PC-9 (cell line): ENCODE measurements around the gene CRYBA1. TPM values are rescaled to one million over a fixed set of nuclear protein-coding genes. Genes with fewer than 3 reads are reported as not detected.

Experiments used
- BruUV-seq: library from RNA; stranded (reverse); fragments of 400-500 nt; replicated peaks from 2 replicates; lab custom pipeline; 2021; lab: Mats Ljungman, UMichigan
- CTCF ChIA-PET: fragments of 300-600 bp; sonication (Branson Sonifier 250); formaldehyde crosslinking; loops from one replicate; lab custom pipeline; 2022; ENCODE audit warnings: antibody characterized with exemption; lab: Charles Lee
- POLR2A ChIA-PET: fragments of 300-600 bp; sonication (Branson Sonifier 250); formaldehyde crosslinking; loops from one replicate; lab custom pipeline; 2022; ENCODE audit warnings: antibody characterized with exemption; ENCODE audit not compliant: unreplicated experiment; lab: Charles Lee
- DNase-seq, 2 experiments: peaks; one replicate each; pipeline versions ENCODE4 v3.0.0 to v3.0.0-alpha.2; 2015 to 2022; ENCODE audit warnings: mixed read lengths in 1 of 2
- H2AFZ ChIP-seq: fragments of 200-600 bp; sonication (generic); 2 replicates; pipeline ENCODE4 v1.8.1; 2017; ENCODE audit warnings: antibody characterized with exemption
- H3F3A ChIP-seq: fragments of 200-600 bp; sonication (generic); 2 replicates; pipeline ENCODE4 v1.8.1; 2017; ENCODE audit warnings: antibody characterized with exemption, mild to moderate bottlenecking, low read depth; ENCODE audit not compliant: insufficient read depth
- H3K27ac ChIP-seq: fragments of 200-600 bp; sonication (generic); 2 replicates; pipeline ENCODE4 v1.6.1; 2016; ENCODE audit warnings: mixed run types
- H3K27me3 ChIP-seq: fragments of 200-600 bp; sonication (generic); 2 replicates; pipeline ENCODE4 v1.6.1; 2016; ENCODE audit warnings: low read depth, mixed run types; ENCODE audit not compliant: insufficient read depth
- H3K36me3 ChIP-seq: fragments of 200-600 bp; sonication (generic); 2 replicates; pipeline ENCODE4 v1.6.1; 2016; ENCODE audit warnings: low read depth, mixed run types
- H3K4me1 ChIP-seq: fragments of 200-600 bp; sonication (generic); replicated peaks from 2 replicates; pipeline ENCODE4 v1.6.1; 2016; ENCODE audit warnings: mixed run types; ENCODE audit not compliant: insufficient read depth
- H3K4me2 ChIP-seq: fragments of 200-600 bp; sonication (generic); 2 replicates; pipeline ENCODE4 v1.6.1; 2017; ENCODE audit warnings: mixed run types
- H3K4me3 ChIP-seq: fragments of 200-600 bp; sonication (generic); 2 replicates; pipeline ENCODE4 v1.6.1; 2016; ENCODE audit warnings: mixed run types
- H3K79me2 ChIP-seq: fragments of 200-600 bp; sonication (generic); 2 replicates; pipeline ENCODE4 v1.6.1; 2017; ENCODE audit warnings: low read depth, mixed run types
- H3K9me2 ChIP-seq: fragments of 200-600 bp; sonication (generic); 2 replicates; pipeline ENCODE4 v1.8.1; 2017; ENCODE audit warnings: mild to moderate bottlenecking; ENCODE audit not compliant: insufficient read depth
- H3K9me3 ChIP-seq: fragments of 200-600 bp; sonication (generic); 2 replicates; pipeline ENCODE4 v1.8.1; 2016; ENCODE audit warnings: low read depth; ENCODE audit not compliant: insufficient read depth
- H4K20me1 ChIP-seq: fragments of 200-600 bp; sonication (generic); 2 replicates; pipeline ENCODE4 v1.8.1; 2017; ENCODE audit not compliant: insufficient read depth
- CTCF ChIP-seq: fragments of 200-600 bp; sonication (generic); conservative IDR thresholded peaks from 2 replicates; pipeline ENCODE4 v1.6.1; 2017; ENCODE audit warnings: mixed run types, antibody characterized with exemption, mild to moderate bottlenecking, moderate library complexity
- EZH2 ChIP-seq: fragments of 200-600 bp; sonication (generic); IDR thresholded peaks from 2 replicates; pipeline ENCODE4 v1.8.0; 2017; ENCODE audit warnings: antibody characterized with exemption, low read depth
- intact Hi-C: fragments of 100-400 bp; cut with micrococcal nuclease; formaldehyde crosslinking; loops from one replicate; pipeline ENCODE4 v1.10.0; 2022; ENCODE audit not compliant: unreplicated experiment
- total RNA-seq: library from RNA; stranded (reverse); gene quantifications from 2 replicates; pipeline ENCODE4 v1.2.3, GENCODE V29; 2021

Gene CRYBA1
- total RNA-seq, 1 experiment from 2014 or later, result not detected

- BruUV-seq, result no TSS peak
These were observed 44.6 kb downstream of the CRYBA1 start for GRCh38 chr17:29291163-29291752.

GRCh38 chr17:29292071-29292991 lies 45.7 kb downstream of the CRYBA1 start:
- Histone ChIP-seq H3K27ac (peak overlapping the region; percentile 78), H4K20me1 (peaks cover 49% of the 10 kb centered on the region), H3K4me3 (peak overlapping the region; percentile 92), H3K79me2 (peaks cover 63% of the 10 kb centered on the region), H3K9me2 (no peaks in the 10 kb centered on the region), H3K4me2 (peak overlapping the region; percentile 89), H3K4me1 (peaks cover 37% of the 10 kb centered on the region), H3K36me3 (peaks cover 18% of the 10 kb centered on the region), H3F3A (peaks cover 31% of the 10 kb centered on the region), H2AFZ (no peak overlapping the region), H3K9me3 (no peaks in the 10 kb centered on the region), H3K27me3 (no peaks in the 10 kb centered on the region)
- ChIA-PET CTCF (interaction anchor here (0.6 to 0.7 kb wide), 6 partner anchors 13 to 715 kb away, joined by 3 to 6 read pairs (median 5); no protein-coding TSS in a partner anchor), POLR2A (interaction anchor here (0.6 to 0.8 kb wide), 4 partner anchors 147 to 299 kb away, joined by 4 to 7 read pairs (median 5); no protein-coding TSS in a partner anchor)
- no peak for TF ChIP-seq CTCF
- no peak for TF ChIP-seq EZH2
- DNase-seq, result peak in 1 of 2 experiments; percentile 28
- TSS peak; percentile 21 for BruUV-seq
- intact Hi-C loops, result loop anchor here (2.0 to 5.0 kb wide), 3 partner anchors 75 to 114 kb away; no protein-coding TSS in a partner anchor

More at GRCh38 chr17:29291163-29291752, 44.6 kb downstream of the CRYBA1 start:
- intact Hi-C loops, result loop anchor here (1.0 to 5.0 kb wide), 4 partner anchors 74 to 167 kb away; no protein-coding TSS in a partner anchor
- peaks cover 39% of the 10 kb centered on the region for H3F3A ChIP-seq
- H3K4me3 ChIP-seq, result peak overlapping the region; percentile 68
- peaks cover 74% of the 10 kb centered on the region for H3K79me2 ChIP-seq
- H3K9me2 ChIP-seq, result no peaks in the 10 kb centered on the region
- H3K27me3 ChIP-seq, result no peaks in the 10 kb centered on the region
- H3K4me1 ChIP-seq, result peaks cover 37% of the 10 kb centered on the region
- ChIA-PET CTCF (interaction anchor here (0.5 to 1.6 kb wide), 11 partner anchors 18 to 1234 kb away, joined by 3 to 8 read pairs (median 5); no protein-coding TSS in a partner anchor), POLR2A (interaction anchor here (0.6 to 0.7 kb wide), 4 partner anchors 70 to 635 kb away, joined by 3 to 24 read pairs (median 6); no protein-coding TSS in a partner anchor)
- H3K27ac ChIP-seq, result peak overlapping the region; percentile 41
- no peaks in the 10 kb centered on the region for H3K9me3 ChIP-seq
- H4K20me1 ChIP-seq, result peaks cover 60% of the 10 kb centered on the region
- peak; percentile 14 to 60 for DNase-seq
- TF ChIP-seq EZH2, result no peak
- TF ChIP-seq CTCF, result peak; percentile 78
- H2AFZ ChIP-seq, result no peak overlapping the region
- H3K4me2 ChIP-seq, result peak overlapping the region; percentile 89
- peaks cover 29% of the 10 kb centered on the region for H3K36me3 ChIP-seq
